K562 (cell line): ENCODE results near the gene KIF5C.

ENCODE experiments used
- POLR2A ChIP-seq: fragments of 450-650 bp; conservative IDR thresholded peaks from 2 replicates; pipeline ENCODE4 v1.6.1; 2016
- SPI1 ChIP-seq: IDR thresholded peaks from 2 replicates; pipeline ENCODE4 v1.6.1; 2011; ENCODE audit warnings: low read depth, low read length, control low read depth, borderline replicate concordance
- ZNF398 ChIP-seq: fragments of 250-450 bp; sonication (Bioruptor Pico); IDR thresholded peaks from 2 replicates; pipeline ENCODE4 v1.8.0; 2021; ENCODE audit warnings: moderate library complexity, mild to moderate bottlenecking, inconsistent platforms

DNA sequence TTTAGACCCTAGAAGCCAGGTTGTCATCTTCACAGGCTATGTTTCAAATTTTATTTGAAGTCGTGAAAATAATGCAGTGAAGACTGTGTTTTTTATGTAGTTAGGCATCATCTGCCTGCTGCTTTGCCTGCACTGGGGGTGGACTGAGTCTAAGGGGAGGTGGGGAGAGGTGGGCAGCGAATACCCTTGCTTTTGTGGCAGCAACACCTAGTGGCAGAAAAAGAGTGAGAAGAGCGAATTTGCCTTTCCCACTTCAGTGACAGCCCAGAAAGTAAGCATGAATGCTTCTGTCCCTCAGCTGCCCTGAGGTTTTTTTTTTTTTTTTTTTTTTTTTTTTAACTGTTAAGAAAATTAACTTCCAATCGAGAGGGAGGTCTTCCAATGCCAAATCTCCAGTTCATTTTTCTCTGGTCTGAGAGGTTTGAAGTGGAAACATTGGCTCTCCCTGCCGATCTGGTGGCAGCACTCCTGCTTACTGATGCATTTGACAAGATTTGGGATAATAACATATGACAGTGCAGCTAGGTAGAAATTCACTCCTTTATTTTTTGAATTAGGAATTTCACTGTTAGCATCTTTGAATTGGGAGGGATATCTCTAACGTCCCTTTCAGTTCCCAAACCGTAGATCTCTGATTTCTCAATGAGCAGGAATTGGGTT is 103.1 kb downstream of the KIF5C start:
- TF ChIP-seq ZNF398 (CRISPR knock-in tag) (no peak), SPI1 (no peak), POLR2A (no peak)
